OCI-LY7 (cell line): ENCODE measurements around the gene TXNDC8. TPM values are rescaled to one million over a fixed set of nuclear protein-coding genes. Genes with fewer than 3 reads are reported as not detected.

Experiments
- BruUV-seq: library from RNA; stranded (reverse); fragments of 400-500 nt; replicated peaks from 2 replicates; lab custom pipeline; 2021; lab: Mats Ljungman, UMichigan
- CTCF ChIA-PET: fragments of 300-600 bp; sonication (Branson Sonifier 250); formaldehyde crosslinking; loops from one replicate; lab custom pipeline; 2022; ENCODE audit warnings: antibody characterized with exemption; ENCODE audit not compliant: unreplicated experiment; lab: Charles Lee
- POLR2A ChIA-PET: fragments of 300-600 bp; sonication (Branson Sonifier 250); formaldehyde crosslinking; loops from one replicate; lab custom pipeline; 2022; ENCODE audit warnings: antibody characterized with exemption; lab: Charles Lee
- DNase-seq: peaks from one replicate; pipeline ENCODE4 v3.0.0-alpha.2; 2015; ENCODE audit warnings: low spot score
- H2AFZ ChIP-seq: fragments of 200-600 bp; sonication (generic), shearing (Covaris generic); 2 replicates; pipeline ENCODE4 v1.6.1; 2014; ENCODE audit warnings: mild to moderate bottlenecking, antibody characterized with exemption, low read length, moderate library complexity
- H3K27ac ChIP-seq: fragments of 200-600 bp; sonication (generic); 2 replicates; pipeline ENCODE4 v1.5.1; 2014; ENCODE audit warnings: mixed run types, low read depth, mild to moderate bottlenecking, moderate library complexity, low read length, inconsistent platforms; ENCODE audit not compliant: poor library complexity, severe bottlenecking
- H3K36me3 ChIP-seq: fragments of 200-600 bp; sonication (generic); 2 replicates; pipeline ENCODE4 v1.6.1; 2014; ENCODE audit warnings: mild to moderate bottlenecking, antibody characterized with exemption, low read length, moderate library complexity, mixed read lengths; ENCODE audit not compliant: insufficient read depth
- H3K4me1 ChIP-seq: fragments of 200-600 bp; sonication (generic); 2 replicates; pipeline ENCODE4 v1.5.1; 2014; ENCODE audit warnings: mild to moderate bottlenecking, low read length; ENCODE audit not compliant: insufficient read depth, poor library complexity, severe bottlenecking
- H3K4me2 ChIP-seq: fragments of 200-600 bp; sonication (generic); 2 replicates; pipeline ENCODE4 v1.6.1; 2014; ENCODE audit warnings: mild to moderate bottlenecking, low read length
- H3K4me3 ChIP-seq: fragments of 200-600 bp; sonication (generic); 2 replicates; pipeline ENCODE4 v1.5.1; 2014; ENCODE audit warnings: mild to moderate bottlenecking, low read depth, low read length; ENCODE audit not compliant: poor library complexity, severe bottlenecking
- H3K79me2 ChIP-seq: fragments of 200-600 bp; sonication (generic); 2 replicates; pipeline ENCODE4 v1.6.1; 2016; ENCODE audit warnings: low read depth, mild to moderate bottlenecking, low read length, moderate library complexity, mixed read lengths; ENCODE audit not compliant: insufficient read depth
- H3K9me2 ChIP-seq: fragments of 200-600 bp; sonication (generic); 2 replicates; pipeline ENCODE4 v1.6.1; 2016; ENCODE audit warnings: mild to moderate bottlenecking, low read length, mixed read lengths; ENCODE audit not compliant: insufficient read depth
- H3K9me3 ChIP-seq: fragments of 200-600 bp; sonication (generic); 2 replicates; pipeline ENCODE4 v1.6.1; 2014; ENCODE audit warnings: mild to moderate bottlenecking, mixed run types, low read length, mixed read lengths
- H4K20me1 ChIP-seq: fragments of 200-600 bp; sonication (generic); 2 replicates; pipeline ENCODE4 v1.6.1; 2014; ENCODE audit warnings: mild to moderate bottlenecking, antibody characterized with exemption, low read length, moderate library complexity, mixed read lengths; ENCODE audit not compliant: insufficient read depth
- EZH2phosphoT487 ChIP-seq: fragments of 200-600 bp; sonication (generic); IDR thresholded peaks from 2 replicates; pipeline ENCODE4 v1.6.1; 2018; ENCODE audit warnings: low read depth, borderline replicate concordance, mild to moderate bottlenecking, mixed run types, antibody characterized with exemption, low read length, moderate library complexity, mixed read lengths
- intact Hi-C: fragments of 100-400 bp; cut with micrococcal nuclease; formaldehyde crosslinking; loops from one replicate; pipeline ENCODE4 v1.10.0; 2022; ENCODE audit not compliant: unreplicated experiment
- small RNA-seq: library from RNA; depleted of rRNA; stranded (forward); fragments of <200 nt; gene quantifications from one replicate; pipeline ENCODE3, GENCODE V24; 2014
- total RNA-seq, 2 experiments: library from RNA; depleted of rRNA in 1 of 2; stranded (reverse); fragments of >200 nt in 1 of 2; shearing (Covaris generic) in 1 of 2; gene quantifications; 2 replicates each; pipeline ENCODE4 v1.2.3, GENCODE V29; 2014 to 2022
- TF ChIP-seq, protein P1 (sequence below): fragments of 200-600 bp; sonication (generic); conservative IDR thresholded peaks from 2 replicates; pipeline ENCODE4 v1.5.1; 2014; ENCODE audit warnings: mild to moderate bottlenecking, antibody characterized with exemption, low read length, moderate library complexity, mixed read lengths

The TXNDC8 gene
- total RNA-seq, 2 experiments from 2014 or later, result not detected

DNA sequence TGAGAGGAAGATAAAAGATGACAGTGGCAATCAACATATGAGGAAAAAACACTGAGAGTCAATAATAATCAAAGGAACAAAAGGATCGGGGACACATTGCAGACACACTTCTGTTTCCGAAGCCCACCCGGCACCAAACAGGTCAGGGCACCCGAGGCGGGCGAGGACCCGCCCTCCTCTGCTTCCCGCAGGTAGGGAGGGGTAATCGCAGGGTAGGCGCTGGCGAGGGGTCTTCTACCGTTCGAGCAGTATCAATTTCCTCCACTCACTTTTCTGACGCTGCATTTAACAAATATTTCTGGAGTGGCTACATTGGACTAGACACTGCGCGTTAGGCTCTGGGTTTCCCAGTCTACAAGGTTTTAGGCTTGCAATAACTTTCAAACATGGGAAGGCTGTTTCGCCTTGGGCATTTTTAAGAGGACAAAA is 82.6 kb downstream of the TXNDC8 start:
- Histone ChIP-seq H3K36me3 (peaks cover 18% of the 10 kb centered on the region), H2AFZ (no peak overlapping the region), H3K27ac (no peak overlapping the region), H3K4me2 (peak overlapping the region; percentile 87), H4K20me1 (peaks cover 23% of the 10 kb centered on the region), H3K79me2 (peaks cover 60% of the 10 kb centered on the region), H3K4me1 (peaks cover 26% of the 10 kb centered on the region), H3K9me3 (no peaks in the 10 kb centered on the region), H3K4me3 (peak overlapping the region; percentile 92), H3K9me2 (no peaks in the 10 kb centered on the region)
- DNase-seq, result peak; percentile 24
- ChIA-PET CTCF (no interaction called here), POLR2A (no interaction called here)
- BruUV-seq, result no TSS peak
- TF ChIP-seq, protein P1, sequence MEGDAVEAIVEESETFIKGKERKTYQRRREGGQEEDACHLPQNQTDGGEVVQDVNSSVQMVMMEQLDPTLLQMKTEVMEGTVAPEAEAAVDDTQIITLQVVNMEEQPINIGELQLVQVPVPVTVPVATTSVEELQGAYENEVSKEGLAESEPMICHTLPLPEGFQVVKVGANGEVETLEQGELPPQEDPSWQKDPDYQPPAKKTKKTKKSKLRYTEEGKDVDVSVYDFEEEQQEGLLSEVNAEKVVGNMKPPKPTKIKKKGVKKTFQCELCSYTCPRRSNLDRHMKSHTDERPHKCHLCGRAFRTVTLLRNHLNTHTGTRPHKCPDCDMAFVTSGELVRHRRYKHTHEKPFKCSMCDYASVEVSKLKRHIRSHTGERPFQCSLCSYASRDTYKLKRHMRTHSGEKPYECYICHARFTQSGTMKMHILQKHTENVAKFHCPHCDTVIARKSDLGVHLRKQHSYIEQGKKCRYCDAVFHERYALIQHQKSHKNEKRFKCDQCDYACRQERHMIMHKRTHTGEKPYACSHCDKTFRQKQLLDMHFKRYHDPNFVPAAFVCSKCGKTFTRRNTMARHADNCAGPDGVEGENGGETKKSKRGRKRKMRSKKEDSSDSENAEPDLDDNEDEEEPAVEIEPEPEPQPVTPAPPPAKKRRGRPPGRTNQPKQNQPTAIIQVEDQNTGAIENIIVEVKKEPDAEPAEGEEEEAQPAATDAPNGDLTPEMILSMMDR, result no peak
- TF ChIP-seq EZH2phosphoT487, result no peak
- intact Hi-C loops, result loop anchor here (5.0 kb wide), 1 partner anchor 52 kb away; no protein-coding TSS in a partner anchor

DNA sequence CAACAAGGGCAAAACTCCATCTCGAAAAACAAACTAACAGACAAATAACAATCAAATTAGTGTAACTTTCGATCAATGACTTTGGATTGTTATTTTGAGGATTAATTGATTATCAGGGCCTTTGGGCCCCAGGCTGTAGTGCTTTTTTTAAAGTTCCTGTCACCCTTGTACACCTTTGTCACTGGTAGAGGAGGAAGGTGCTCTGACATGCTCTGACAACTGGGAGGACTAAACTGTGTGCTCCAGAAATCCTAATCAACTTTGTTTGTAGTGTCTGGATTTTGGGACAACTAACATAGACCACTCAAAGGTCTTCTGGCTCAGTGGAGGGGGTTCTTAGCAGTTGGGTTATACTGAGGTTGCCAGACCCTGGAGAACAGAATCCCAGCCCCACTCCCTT is 83.2 kb downstream of the TXNDC8 start:
- Histone ChIP-seq H3K9me3 (no peaks in the 10 kb centered on the region), H3K4me1 (peaks cover 26% of the 10 kb centered on the region), H3K9me2 (no peaks in the 10 kb centered on the region), H2AFZ (no peak overlapping the region), H3K4me3 (peak overlapping the region; percentile 92), H4K20me1 (peaks cover 23% of the 10 kb centered on the region), H3K27ac (no peak overlapping the region), H3K79me2 (peaks cover 61% of the 10 kb centered on the region), H3K36me3 (peaks cover 24% of the 10 kb centered on the region), H3K4me2 (peak overlapping the region; percentile 87)
- no TSS peak for BruUV-seq
- DNase-seq, result no peak
- intact Hi-C loops, result no loop called here
- TF ChIP-seq, protein P1, result no peak
- TF ChIP-seq EZH2phosphoT487, result no peak
- CTCF ChIA-PET, result no interaction called here
- POLR2A ChIA-PET, result no interaction called here

Small RNA genes within 50 kb of the gene (small RNA-seq; reads per million reads assigned to genes)
- not detected for gene RNU6-1039P

Other genes with a start within 250 kb of the TXNDC8 start
- not detected in 2 replicates for gene C9orf152, start 129.7 kb downstream of the TXNDC8 start, total RNA-seq (2014; rRNA removed; shearing (Covaris generic))
- gene C9orf152, start 129.7 kb downstream of the TXNDC8 start, total RNA-seq (2022), result not detected in 2 replicates
- gene TXN, start 81.4 kb downstream of the TXNDC8 start, total RNA-seq (2014; rRNA removed; shearing (Covaris generic)), result 82.5 and 120 TPM in 2 replicates
- gene TXN, start 81.4 kb downstream of the TXNDC8 start, total RNA-seq (2022), result 135 and 165 TPM in 2 replicates
- not detected in 2 replicates for gene SVEP1, start 241.9 kb upstream of the TXNDC8 start, total RNA-seq (2014; rRNA removed; shearing (Covaris generic))
- not detected in 2 replicates for gene SVEP1, start 241.9 kb upstream of the TXNDC8 start, total RNA-seq (2022)